ENCODE measurements around the gene ADH7.

DNA sequence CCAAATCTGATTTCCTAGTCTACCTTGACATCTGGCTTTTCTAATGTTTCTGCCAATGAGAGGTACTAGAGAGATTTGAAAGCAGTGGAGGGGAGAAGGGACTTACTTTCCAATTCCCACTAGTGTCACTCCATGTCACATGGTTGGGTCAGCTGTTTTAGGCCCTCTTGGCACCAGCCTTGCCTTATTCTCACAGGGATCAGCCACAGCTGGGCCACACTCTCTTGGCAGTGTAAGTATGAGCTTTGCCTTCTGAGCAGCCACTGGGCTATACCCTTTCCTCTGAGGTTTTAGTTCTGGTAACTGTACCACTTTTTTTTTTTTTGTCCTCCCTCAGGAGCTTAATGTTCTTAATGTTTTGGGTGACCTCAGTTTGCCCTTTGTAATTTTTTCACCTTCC is 72.4 kb downstream of the ADH7 start:
- TF ChIP-seq, protein P1, sequence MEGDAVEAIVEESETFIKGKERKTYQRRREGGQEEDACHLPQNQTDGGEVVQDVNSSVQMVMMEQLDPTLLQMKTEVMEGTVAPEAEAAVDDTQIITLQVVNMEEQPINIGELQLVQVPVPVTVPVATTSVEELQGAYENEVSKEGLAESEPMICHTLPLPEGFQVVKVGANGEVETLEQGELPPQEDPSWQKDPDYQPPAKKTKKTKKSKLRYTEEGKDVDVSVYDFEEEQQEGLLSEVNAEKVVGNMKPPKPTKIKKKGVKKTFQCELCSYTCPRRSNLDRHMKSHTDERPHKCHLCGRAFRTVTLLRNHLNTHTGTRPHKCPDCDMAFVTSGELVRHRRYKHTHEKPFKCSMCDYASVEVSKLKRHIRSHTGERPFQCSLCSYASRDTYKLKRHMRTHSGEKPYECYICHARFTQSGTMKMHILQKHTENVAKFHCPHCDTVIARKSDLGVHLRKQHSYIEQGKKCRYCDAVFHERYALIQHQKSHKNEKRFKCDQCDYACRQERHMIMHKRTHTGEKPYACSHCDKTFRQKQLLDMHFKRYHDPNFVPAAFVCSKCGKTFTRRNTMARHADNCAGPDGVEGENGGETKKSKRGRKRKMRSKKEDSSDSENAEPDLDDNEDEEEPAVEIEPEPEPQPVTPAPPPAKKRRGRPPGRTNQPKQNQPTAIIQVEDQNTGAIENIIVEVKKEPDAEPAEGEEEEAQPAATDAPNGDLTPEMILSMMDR (conservative IDR thresholded peaks at IDR 0.05 in 1 of 2, IDR thresholded peaks at IDR 0.05 in 1 of 2; ENCODE audit: extremely low read depth in 1 of 2, insufficient read depth in 1 of 2, low read depth in 1 of 2, low read length in 2 of 2) = no peak
- TF ChIP-seq EZH2 (IDR thresholded peaks at IDR 0.05; ENCODE audit: borderline replicate concordance, low read length) = no peak

Data from mammary epithelial cell (primary cell).